UCSD-AML1 (cell line): ENCODE results near the gene TMCC1.
A peak's percentile ranks its signal among the peaks of the same experiment; 100 is the strongest.
"Not testable (repeated sequence)": the region's sequence is repeated elsewhere in the genome, so short reads cannot be mapped to it uniquely, and the experiment has no call there.

Experiments
- DNase-seq: peaks from one replicate; lab custom pipeline; 2025; ENCODE audit not compliant: unreplicated experiment; lab: John Stamatoyannopoulos, UW

TMCC1 gene

DNA sequence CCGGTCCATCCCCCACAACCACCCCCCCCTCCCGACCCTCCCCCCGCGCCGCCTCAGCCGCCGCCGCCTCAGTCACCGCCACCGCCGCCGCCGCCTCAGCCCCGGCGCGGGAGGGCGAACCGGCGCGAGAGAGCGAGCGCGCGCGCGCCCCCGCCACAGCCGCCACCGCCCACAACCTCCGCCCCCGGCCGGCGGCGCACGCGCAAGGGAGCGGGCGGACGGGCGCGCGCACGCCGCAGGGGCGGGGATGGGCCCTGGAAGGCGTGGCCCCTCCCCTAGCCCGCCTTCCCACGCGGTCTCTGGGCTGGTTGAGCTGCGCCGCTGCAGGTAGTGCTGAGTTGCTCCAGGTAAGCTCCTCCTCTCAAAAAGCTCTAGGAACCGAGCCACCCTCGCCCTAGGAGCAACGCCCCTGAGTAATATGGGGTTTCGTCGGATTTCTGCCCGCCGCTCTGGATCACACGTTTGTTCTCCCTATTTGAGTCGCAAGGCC lies at the start of gene TMCC1:
Gene TMCC1 (minus strand): TSS at position 131 of the 490 bp plus-strand sequence.
- peak; percentile 90 for DNase-seq

DNA sequence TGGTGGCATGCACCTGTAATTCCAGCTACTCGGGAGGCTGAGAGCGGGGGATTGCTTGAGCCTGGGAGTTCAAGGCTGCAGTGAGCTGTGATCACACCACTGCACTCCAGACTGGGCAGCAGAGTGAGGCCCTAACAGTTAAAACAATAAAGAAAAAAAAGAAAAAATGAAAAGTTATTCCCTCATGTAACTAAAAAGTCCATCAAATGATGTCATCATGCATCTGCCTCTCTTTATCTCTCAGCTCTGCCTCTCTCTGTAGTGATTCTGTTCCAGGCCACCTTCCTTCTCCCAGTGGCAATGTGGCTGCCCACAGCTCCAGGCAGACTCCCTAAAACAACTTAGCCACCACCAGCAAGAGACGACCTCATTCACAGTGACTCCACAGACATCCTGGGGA lies 49.5 kb upstream of the TMCC1 start:
- no peak for DNase-seq

DNA sequence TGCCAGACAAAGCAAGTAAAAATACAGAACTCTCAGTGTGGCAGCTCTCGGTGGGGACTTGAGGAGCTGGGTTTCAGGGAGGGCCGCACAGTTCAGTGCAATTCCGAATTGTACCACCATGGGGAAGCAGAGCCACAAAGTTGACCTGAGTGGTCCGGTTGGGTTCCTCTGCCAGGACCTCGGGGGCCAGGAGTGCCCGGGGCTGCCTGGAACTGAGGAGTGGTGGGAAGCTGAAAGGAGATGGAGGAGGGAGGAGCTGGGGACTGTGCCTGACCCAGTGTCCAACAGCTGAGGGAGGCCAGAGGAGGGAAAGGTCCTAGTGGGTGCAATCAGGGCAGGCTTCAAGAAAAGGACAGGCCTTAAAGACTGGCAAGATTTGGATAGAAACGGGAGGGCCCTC lies 48.8 kb upstream of the TMCC1 start:
- peak; percentile 75 for DNase-seq

DNA sequence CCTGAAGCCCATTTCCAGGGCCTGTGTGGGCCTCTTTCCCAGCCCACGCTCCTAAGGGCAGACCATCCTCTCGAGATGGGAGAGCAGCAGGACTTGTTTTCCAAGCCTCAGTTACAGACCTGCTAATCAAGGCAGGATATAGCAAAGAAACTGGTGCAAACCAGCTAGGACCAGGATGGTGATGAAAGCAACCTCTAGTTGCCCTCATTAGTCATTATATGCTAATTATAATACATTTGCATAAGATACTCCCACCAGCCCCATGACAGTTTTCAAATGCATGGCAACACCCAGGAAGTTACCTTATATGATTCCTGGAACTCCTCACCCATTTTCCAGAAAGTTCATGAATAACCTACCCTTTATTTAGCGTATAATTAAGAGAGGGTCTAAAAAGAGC lies 46.6 kb upstream of the TMCC1 start:
- DNase-seq = no peak

DNA sequence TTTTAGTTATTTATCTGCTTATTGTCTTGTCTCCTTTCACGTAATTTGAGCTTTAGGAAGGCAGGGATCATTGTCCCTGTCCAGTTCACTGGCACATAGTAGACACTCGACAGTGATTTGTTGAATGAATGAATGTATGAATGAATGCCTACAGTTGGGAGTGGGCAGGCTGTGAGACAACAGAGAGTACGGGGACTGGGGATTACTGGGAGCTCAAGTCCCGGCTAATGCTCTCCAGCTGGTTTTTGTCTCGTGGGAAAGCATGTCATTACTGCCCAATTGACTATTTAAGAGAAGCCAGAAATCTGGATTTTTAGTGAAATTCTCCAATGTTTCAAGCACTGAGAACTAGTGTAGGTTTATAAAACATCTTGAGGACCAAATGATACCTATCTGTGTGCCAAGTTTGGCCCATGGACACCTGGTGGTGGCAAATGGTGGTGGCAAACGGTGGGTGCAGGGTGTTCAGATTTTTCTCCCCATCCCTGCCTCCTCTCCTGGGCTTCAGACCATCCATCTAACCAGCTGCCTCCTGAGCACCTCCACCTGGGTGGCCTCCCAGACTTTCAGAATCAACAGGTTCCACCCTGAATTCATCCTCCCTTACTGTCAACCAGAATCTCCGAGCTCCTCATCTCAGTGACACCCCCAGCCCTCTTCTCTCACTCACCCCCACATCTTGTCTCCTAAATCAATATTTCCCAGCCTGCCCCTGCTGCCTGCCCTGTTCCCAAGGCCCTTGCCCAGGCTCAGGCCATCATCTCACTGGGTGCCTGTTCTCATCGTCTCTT lies 44.8 kb upstream of the TMCC1 start:
- DNase-seq = no peak

DNA sequence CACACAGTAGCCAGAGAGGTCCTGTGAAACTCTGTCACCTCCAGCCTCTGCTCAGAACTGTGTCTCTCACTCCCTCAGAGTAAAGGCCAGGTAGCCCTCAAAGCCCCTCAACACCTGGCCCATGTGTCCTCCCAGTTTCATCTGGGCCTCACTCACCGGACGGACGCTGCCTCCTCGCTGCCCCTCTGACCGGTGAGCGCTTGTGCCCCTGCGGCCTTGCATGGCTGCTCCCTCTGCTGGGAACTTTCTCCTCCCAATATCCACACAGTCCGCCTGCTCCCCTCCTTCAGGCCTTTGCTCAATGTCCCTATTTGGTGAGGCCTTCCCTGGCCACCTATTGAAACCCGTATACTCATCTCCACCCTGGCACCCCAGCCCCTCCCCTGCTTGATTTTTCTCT lies 44.2 kb upstream of the TMCC1 start:
- DNase-seq = no peak

DNA sequence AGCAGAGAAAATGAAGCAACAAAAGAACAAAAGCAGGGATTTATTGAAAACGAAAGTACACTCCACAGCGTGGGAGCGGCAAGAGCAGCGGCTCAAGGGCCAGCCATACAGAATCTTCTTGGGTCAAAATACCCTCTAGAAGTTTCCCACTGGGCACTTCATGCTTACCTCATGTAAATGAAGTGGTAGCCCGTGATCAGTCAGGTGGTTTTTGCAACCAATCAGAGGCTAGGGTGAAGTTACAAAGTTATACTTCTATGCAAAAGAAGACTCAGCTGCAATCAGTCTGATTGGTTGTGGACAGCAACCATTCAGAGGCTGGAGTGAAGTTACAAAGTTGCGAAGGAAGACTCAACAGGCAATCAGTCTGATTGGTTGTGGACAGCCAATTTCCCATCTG lies 43.2 kb upstream of the TMCC1 start:
- peak; percentile 31 for DNase-seq

DNA sequence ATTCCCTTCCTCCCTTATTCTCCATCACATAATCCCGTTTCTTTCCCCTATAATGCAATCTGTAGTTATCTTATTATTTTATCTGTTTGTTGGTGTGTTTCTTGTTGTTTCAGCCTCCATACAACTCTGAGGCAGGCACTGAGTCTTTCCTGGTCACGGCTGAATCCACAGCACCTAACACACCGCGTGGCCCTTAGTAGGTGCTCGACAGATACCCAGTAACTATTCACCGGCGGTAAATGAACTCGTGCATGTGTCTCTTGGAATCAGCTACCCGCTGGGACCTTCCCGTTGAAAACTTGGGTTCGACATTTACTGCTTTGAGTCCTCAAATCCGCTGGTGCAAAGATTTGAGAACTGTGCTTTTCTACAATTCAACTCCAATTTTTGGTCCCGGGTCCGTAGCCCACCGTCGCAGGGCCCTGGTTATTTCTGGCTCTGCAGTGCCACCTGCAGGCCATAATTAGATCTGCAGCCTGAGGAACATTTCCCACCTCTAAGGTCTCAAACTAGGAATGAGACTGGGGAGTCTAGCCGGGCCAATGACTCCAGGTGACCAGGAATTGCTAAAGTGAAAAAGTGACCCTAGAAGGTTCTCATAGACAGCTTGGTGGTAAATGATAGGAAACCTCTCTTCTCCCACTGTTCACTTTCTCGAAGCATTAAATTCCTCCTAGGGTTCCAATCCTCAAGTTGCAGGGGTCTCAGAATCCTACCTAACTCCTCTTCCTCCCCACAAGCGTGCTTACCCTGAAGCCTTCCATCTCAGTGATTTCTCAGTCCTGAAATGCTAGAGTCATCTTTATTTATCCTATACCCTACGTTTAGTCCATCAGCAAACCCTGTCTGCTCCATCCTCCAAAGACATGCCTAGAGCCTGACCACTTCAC lies 41.0 kb upstream of the TMCC1 start:
- peak; percentile 43 for DNase-seq

DNA sequence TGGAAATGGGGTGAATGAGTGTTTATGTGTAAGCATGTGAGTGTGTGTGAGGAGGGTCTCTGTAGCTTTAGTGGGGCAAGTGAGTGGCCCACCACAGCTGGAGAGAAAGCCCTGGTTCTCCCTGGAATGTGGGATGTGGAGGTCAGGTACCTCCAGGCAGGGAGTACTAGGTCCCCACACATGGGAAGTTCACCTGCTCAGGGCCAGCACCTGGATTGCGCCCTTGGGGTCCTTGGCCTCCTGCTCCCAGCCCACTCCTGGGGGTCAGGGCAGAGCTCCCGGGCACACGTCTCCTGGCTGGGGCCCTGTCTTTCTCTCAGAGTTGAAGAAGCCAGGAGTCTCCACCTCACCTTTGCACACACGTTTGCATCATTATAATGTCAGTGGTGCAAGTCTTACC lies 40.0 kb upstream of the TMCC1 start:
- DNase-seq = no peak

DNA sequence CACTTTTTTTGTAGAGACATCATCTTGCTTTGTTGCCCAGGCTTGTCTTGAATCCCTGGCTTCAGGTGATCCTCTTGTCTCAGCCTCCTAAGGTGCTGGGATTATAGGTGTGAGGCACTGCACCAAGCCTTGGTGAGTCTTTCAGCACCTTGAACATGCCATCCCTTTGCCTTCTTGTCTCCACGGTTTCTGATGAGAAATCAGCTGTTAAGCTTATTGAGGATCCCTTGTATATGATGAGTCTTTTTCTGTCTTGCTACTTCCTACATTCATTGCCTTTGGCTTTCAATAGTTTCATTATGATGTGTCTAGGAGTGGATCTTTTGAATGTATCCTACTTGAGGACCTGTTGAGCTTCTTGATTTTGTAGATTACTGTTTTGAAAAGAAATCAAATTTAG lies 35.9 kb upstream of the TMCC1 start:
- no peak for DNase-seq

DNA sequence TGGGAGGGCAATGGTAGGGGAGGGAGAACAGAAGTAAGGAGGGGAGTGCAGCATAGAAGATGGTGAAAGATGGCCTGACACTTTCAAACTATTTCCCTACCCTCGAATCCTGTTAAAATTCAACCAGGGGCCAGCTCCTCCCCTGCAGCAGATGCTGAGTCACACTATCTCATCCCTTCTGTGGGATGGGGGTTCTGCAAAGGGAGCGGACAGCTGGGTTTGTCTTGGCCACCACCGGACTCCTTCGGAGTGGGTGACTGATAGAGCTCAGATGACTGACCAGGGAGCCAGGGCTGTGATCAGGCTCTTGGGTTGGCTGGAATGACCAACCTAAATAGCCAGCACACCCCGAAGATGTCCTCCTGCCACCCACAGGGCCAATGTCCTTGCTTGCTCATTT lies 33.6 kb upstream of the TMCC1 start:
- no peak for DNase-seq

DNA sequence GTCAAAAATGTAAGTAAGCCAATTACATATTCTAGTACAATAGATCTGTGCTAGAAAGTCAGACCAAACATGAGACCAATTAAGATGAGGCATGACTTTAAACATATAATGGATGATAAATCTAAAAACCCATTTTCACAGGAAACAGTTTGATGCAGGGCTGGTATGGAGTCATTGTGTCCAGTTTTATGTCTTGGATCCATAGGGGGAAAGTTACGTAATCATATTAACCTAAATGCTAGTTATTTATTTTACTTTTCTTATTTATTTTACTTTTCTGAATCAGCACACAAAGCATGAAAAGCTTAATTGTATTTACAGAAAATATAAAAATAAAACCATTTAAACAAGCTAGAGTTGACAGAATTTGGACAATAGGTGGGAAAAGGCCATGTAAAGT lies 26.3 kb upstream of the TMCC1 start:
- no peak for DNase-seq

DNA sequence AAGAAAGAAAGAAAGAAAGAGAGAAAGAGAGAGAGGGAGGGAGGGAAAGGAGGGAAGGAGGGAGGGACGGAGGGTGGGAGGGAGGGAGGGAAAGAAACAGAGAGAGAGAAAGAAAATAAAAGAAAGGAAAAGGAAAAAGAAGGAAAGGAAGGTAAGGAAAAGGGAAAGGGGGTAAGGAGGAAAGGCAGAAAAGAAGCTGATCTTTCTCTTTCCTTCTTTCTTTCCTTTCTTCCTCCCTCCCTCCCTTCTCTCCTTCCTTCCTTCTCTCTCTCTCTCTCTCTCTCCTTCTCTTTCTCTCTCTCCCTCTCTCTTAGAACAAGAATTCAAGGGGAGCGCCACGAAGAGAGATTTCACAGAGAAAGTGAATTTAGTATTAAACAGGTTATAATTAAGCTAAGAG lies 25.8 kb upstream of the TMCC1 start:
- DNase-seq = no peak

DNA sequence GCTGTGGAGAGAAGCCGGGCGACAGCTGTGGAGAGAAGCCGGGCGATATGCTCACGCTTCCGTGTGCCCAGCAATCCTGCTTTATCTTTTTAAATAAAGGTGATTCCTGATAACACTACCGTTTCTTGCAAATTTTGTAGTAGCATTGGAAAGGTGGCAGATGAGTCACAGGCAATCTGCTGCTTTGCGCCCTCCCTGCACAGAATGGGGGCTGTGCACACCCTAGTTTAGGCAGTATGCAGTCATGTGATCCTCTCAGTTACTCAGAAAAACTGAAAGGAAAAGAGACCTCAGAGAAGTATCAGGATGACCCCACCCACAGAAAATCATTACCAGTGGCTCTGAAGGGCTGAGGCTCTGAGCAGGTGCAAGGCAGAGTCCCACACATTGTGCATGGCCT lies 24.9 kb upstream of the TMCC1 start:
- DNase-seq = no peak

DNA sequence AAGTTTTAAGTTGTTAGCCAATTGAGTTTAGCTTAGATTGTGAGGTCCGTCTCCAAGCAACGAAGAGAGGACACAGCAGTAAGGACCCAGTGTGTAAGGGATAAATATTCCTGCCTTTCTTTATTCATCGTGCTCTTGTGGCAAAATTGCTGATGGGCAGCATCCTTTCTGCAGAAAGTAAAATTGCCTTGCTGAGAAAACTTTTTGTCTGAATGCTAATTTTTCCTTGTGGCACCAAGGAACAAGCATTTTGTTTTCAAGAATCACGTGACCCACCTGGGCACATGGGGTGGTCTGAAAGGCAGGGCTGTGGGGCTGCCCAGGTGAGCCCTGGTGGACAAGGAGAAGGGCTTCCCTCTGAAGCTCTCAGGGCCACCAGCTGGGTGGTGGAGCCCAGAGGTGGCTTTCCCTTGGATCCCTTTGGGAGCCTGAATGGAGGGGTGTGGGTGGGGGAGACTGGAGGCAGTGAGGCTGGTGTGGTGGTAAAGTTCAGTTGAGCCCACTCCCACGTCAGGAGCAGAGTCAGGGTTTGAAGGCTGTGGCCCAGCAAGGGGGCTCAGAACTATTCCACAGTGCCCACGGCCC lies 24.0 kb upstream of the TMCC1 start:
- no peak for DNase-seq

DNA sequence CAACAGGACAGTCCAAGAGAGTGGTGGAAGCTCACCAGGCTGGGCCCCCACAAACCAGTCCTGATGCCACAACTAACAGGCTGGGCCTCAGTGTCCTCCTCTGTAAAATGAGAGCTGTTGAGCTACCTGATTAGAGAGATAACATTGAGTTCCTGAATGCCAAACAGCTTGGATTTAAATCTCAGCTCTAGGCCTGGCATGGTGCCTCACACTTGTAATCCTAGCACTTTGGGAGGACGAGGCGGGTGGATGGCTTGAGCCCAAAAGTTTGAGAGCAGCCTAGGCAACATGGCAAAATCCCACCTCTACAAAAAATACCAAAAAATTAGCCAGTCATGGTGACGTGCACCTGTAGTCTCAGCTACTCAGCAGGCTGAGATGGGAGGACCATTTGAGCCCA lies 20.1 kb upstream of the TMCC1 start:
- DNase-seq = no peak

DNA sequence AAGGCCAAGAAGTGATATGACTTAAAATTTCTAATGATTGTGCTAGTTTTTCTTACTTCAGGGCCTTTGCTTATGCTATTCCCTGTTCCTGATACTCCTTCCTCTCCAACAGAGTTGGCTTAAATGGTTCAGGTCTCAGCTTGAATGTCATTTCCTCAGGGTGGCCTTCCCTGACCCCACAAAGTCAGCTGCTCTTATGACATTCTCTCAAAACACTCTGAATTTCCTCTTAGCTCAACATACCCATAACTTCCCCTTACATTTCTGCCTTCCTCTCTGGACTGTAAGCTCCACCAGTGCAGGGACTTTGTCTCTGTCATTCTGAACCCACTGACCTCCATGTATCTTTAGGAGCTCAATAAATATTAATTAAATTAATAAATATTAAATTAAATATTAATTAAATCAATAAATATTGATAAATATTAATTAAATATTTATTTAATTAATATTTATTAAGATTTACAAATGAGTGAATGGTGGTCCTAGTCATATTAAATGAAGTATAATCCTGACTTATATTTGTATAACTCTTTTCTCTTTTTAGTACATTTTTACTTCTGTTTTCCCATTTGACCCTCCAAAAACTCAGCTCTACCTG lies 17.9 kb upstream of the TMCC1 start:
- peak; percentile 27 for DNase-seq

DNA sequence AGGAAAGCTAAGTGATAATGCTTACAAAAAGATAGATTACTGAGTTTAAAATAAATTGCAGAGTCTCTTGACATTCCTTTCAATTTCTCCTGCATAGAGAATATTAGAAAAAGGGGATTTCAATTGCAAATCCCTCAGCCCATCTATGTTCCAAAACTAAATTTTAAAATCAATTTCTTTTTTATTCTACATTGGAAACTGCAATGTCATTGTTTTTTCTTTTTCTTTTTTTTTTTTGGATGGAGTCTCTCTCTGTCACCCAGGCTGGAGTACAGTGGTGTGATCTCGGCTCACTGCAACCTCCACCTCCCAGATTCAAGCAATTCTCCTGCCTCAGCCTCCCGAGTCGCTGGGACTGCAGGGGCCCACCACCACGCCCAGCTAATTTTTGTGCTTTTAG lies 15.7 kb upstream of the TMCC1 start:
- DNase-seq = not testable (repeated sequence)

DNA sequence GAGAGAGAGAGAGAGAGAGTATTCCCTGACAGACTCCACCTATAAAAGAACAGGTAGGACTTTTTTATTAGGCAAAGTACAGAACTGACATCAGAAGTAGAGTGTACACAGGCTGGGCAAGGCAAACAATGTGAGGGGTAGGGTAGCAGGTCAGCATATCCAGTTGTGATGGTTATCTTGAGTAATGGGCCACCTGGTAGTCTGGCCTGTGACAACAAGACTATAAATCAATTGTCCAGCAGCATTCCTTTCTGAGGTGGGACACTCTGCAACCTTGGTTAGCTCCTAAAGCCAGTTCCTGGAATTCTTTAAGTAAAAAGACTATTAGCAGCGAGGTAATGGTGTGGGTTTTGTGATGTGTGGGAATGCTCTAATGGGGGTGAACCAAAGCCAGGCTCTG lies 14.9 kb upstream of the TMCC1 start:
- no peak for DNase-seq

DNA sequence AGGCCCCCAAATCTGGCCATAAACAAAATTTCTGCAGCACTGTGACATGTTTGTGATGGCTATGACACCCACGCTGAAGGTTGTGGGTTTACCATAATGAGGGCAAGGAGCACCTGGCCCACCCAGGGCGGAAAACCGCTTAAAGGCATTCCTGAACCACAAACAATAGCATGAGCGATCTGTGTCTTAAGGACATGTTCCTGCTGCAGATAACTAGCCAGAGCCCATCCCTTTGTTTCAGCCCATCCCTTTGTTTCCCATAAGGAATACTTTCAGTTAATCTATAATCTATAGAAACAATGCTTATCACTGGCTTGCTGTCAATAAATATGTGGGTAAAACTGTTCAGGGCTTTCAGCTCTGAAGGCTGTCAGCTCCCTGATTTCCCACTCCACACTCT lies 7.8 kb upstream of the TMCC1 start:
- DNase-seq = not testable (repeated sequence)

DNA sequence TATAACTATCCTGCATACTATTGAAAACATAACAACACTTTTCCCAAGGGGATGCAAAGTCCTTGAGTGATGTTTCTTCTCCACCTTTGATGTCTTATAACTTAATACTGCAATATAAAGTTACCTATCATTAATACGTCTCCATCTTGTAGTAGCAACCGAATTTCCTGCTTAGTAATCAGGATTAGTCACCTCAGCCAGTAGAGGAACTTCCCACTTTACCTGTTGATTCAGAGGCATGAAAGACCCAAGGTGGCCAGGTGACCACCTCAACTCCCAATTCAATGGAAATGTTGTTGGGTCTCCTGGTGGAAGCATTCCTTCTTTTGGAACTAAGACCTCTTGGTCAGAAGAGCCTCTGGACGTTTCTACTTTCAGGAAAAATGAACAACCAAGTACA lies 3.5 kb upstream of the TMCC1 start:
- no peak for DNase-seq
